Liver (tissue), 9 donors: Measurements from ENCODE around the gene MARK3. TPM values are rescaled to one million over a fixed set of nuclear protein-coding genes. Genes with fewer than 3 reads are reported as not detected.

Experiments
- DNase-seq: peaks from one replicate; pipeline ENCODE4 v3.0.0-alpha.2; 2017; ENCODE audit warnings: low spot score
- H3K27ac ChIP-seq, 2 donors: one replicate each; pipeline ENCODE4 v1.7.0; 2013; ENCODE audit warnings: inconsistent platforms in 2 of 2, low read length in 2 of 2, control low read depth in 1 of 2, low read depth in 1 of 2, mild to moderate bottlenecking in 1 of 2
- H3K27me3 ChIP-seq, 4 donors: one replicate each; pipeline versions ENCODE4 v1.6.1 to v1.7.0; 2013; ENCODE audit warnings: low read length in 3 of 4, inconsistent platforms in 1 of 4, mild to moderate bottlenecking in 1 of 4, moderate library complexity in 1 of 4; ENCODE audit not compliant: control insufficient read depth in 4 of 4, insufficient read depth in 4 of 4
- H3K36me3 ChIP-seq, 4 donors: one replicate each; pipeline versions ENCODE4 v1.6.1 to v1.7.0; 2013; ENCODE audit warnings: low read length in 3 of 4, mild to moderate bottlenecking in 3 of 4, low read depth in 1 of 4, moderate library complexity in 1 of 4; ENCODE audit not compliant: control insufficient read depth in 4 of 4, insufficient read depth in 3 of 4
- H3K4me1 ChIP-seq, 4 donors: one replicate each; pipeline versions ENCODE4 v1.6.1 to v1.7.0; 2013; ENCODE audit warnings: low read length in 3 of 4, mild to moderate bottlenecking in 3 of 4, moderate library complexity in 1 of 4; ENCODE audit not compliant: control insufficient read depth in 4 of 4, insufficient read depth in 4 of 4
- H3K4me3 ChIP-seq, 3 donors: one replicate each; pipeline versions ENCODE4 v1.6.1 to v1.7.0; 2013; ENCODE audit warnings: low read length in 3 of 3, control low read depth in 1 of 3, low read depth in 1 of 3, mild to moderate bottlenecking in 1 of 3
- H3K9ac ChIP-seq, 2 donors: one replicate each; pipeline ENCODE4 v1.7.0; 2013; ENCODE audit warnings: low read length in 2 of 2, mild to moderate bottlenecking in 2 of 2, moderate library complexity in 2 of 2, control low read depth in 1 of 2, low read depth in 1 of 2
- H3K9me3 ChIP-seq, 4 donors: one replicate each; pipeline versions ENCODE4 v1.6.1 to v1.7.0; 2013; ENCODE audit warnings: low read length in 3 of 4; ENCODE audit not compliant: control insufficient read depth in 4 of 4
- ATF3 ChIP-seq: IDR thresholded peaks from 2 replicates; pipeline ENCODE4 v1.6.1; 2016; ENCODE audit warnings: antibody characterized with exemption
- CTCF ChIP-seq: fragments of 150-350 bp; IDR thresholded peaks from 2 replicates; pipeline ENCODE4 v1.5.1; 2017; ENCODE audit warnings: improper control_type of control experiment, low read depth, low read length; ENCODE audit not compliant: missing input control
- EGR1 ChIP-seq, 2 donors: IDR thresholded peaks; 2 replicates each; pipeline ENCODE4 v1.6.1; 2016 to 2018; ENCODE audit warnings: antibody characterized with exemption in 2 of 2, low read depth in 2 of 2
- FOXA2 ChIP-seq: IDR thresholded peaks from 2 replicates; pipeline ENCODE4 v1.6.1; 2016; ENCODE audit warnings: antibody characterized with exemption
- HNF4A ChIP-seq, 2 donors: conservative IDR thresholded peaks; 2 replicates each; pipeline ENCODE4 v1.6.1; 2016; ENCODE audit warnings: antibody characterized with exemption in 2 of 2, mild to moderate bottlenecking in 2 of 2
- HNF4G ChIP-seq: IDR thresholded peaks from 2 replicates; pipeline ENCODE4 v1.6.1; 2016; ENCODE audit warnings: antibody characterized with exemption
- MAX ChIP-seq: IDR thresholded peaks from 2 replicates; pipeline ENCODE4 v1.6.1; 2016; ENCODE audit warnings: antibody characterized with exemption
- RAD21 ChIP-seq, 2 donors: IDR thresholded peaks; 2 replicates each; pipeline ENCODE4 v1.6.1; 2016; ENCODE audit warnings: antibody characterized with exemption in 2 of 2, mild to moderate bottlenecking in 2 of 2
- REST ChIP-seq: IDR thresholded peaks from 2 replicates; pipeline ENCODE4 v1.6.1; 2016; ENCODE audit warnings: antibody characterized with exemption, mild to moderate bottlenecking
- RXRA ChIP-seq, 2 donors: IDR thresholded peaks; 2 replicates each; pipeline ENCODE4 v1.6.1; 2017 to 2018; ENCODE audit warnings: antibody characterized with exemption in 2 of 2, mild to moderate bottlenecking in 1 of 2
- SP1 ChIP-seq: IDR thresholded peaks from 2 replicates; pipeline ENCODE4 v1.6.1; 2018; ENCODE audit warnings: antibody characterized with exemption, mild to moderate bottlenecking
- TAF1 ChIP-seq: conservative IDR thresholded peaks from 2 replicates; pipeline ENCODE4 v1.6.1; 2016; ENCODE audit warnings: antibody characterized with exemption, mild to moderate bottlenecking
- ZBTB33 ChIP-seq: IDR thresholded peaks from 2 replicates; pipeline ENCODE4 v1.6.1; 2016; ENCODE audit warnings: antibody characterized with exemption
- WGBS: extraction: QIAGEN DNeasy Blood & Tissue Kit; methylation state at CpG from one replicate; pipeline ENCODE4 v1.1.7; 2013; 5-methylcytosine and 5-hydroxymethylcytosine counted together
- polyA plus RNA-seq, 2 donors: library from polyadenylated mRNA; stranded (reverse) in 1 of 2; unstranded in 1 of 2; fragments of 200-250 nt in 1 of 2; fragments of >200 nt in 1 of 2; fragmentation: Nextera tagmentation in 1 of 2; extraction: Ambion mirVana in 1 of 2; gene quantifications; one replicate each; pipeline versions ENCODE4 v1.2.1 to v1.2.3, GENCODE V29; 2013 to 2015
- total RNA-seq, 2 donors: library from RNA; depleted of rRNA; stranded (reverse); fragments of >200 nt; gene quantifications; one replicate each; pipeline ENCODE4 v1.2.3, GENCODE V29; 2014
- donor health status: healthy.
- donor health status: healthy.
- donor health status: healthy.
- donor health status: healthy.
- donor health status: healthy.

The MARK3 gene
- total and polyA plus RNA-seq, 4 donors = 14.1 to 86.0 (median 33.0) TPM

- H3K4me3 ChIP-seq = no peak overlapping the region
- 55% methylated on average over 13 of the region's 13 CpGs for WGBS
- no peak overlapping the region for H3K27ac ChIP-seq
- peaks cover 4 to 41% (median 24%) of the 10 kb centered on the region in 4 donors for H3K4me1 ChIP-seq
- no peaks in the 10 kb centered on the region for H3K27me3 ChIP-seq
- DNase-seq = no peak
- no peak for TF ChIP-seq RXRA (IDR thresholded peaks at IDR 0.05)
- TF ChIP-seq FOXA2 = no peak
- no peak for TF ChIP-seq HNF4G
- TF ChIP-seq EGR1 (IDR thresholded peaks at IDR 0.05; ENCODE audit: low read depth in 2 of 2) = no peak
- TF ChIP-seq HNF4A (conservative IDR thresholded peaks at IDR 0.05) = no peak
- TF ChIP-seq ATF3 = no peak
- no peak for TF ChIP-seq REST
- no peak for TF ChIP-seq RAD21 (IDR thresholded peaks at IDR 0.05)
- no peak for TF ChIP-seq CTCF
- no peaks in the 10 kb centered on the region for H3K36me3 ChIP-seq
- H3K9ac ChIP-seq = no peak overlapping the region
- H3K9me3 ChIP-seq = no peaks in the 10 kb centered on the region
Observed at GRCh38 chr14:103519043-103519836, 134.0 kb downstream of the MARK3 start.

GRCh38 chr14:103519837-103520212 is 134.6 kb downstream of the MARK3 start:
- 77% methylated on average over 22 of the region's 22 CpGs for WGBS
- Histone ChIP-seq H3K9ac (no peak overlapping the region), H3K27ac (no peak overlapping the region), H3K4me3 (no peak overlapping the region), H3K27me3 (no peaks in the 10 kb centered on the region), H3K36me3 (no peaks in the 10 kb centered on the region), H3K9me3 (no peaks in the 10 kb centered on the region), H3K4me1 (peaks cover 4 to 45% (median 24%) of the 10 kb centered on the region in 4 donors)
- TF ChIP-seq EGR1 (IDR thresholded peaks at IDR 0.05; ENCODE audit: low read depth in 2 of 2) (no peak), TAF1 (no peak), RXRA (IDR thresholded peaks at IDR 0.05) (no peak), HNF4A (conservative IDR thresholded peaks at IDR 0.05) (no peak), RAD21 (IDR thresholded peaks at IDR 0.05) (no peak), SP1 (no peak), FOXA2 (no peak), REST (no peak), MAX (no peak), ZBTB33 (no peak)
- DNase-seq = no peak
